Neuronal stem cell (in vitro differentiated cells): Measurements from ENCODE around the gene LPP.

Source experiments
- DNase-seq: peaks from one replicate; pipeline ENCODE4 v3.0.0-alpha.2; 2013; ENCODE audit warnings: low spot score
- H2AFZ ChIP-seq: one replicate; pipeline ENCODE4 v1.6.1; 2013; ENCODE audit warnings: mild to moderate bottlenecking, low read length, inconsistent platforms
- H2AK5ac ChIP-seq: 2 replicates; pipeline ENCODE4 v1.6.1; 2013; ENCODE audit warnings: low read depth, mild to moderate bottlenecking, inconsistent platforms, low read length, moderate library complexity, mixed read lengths
- H2BK120ac ChIP-seq: 2 replicates; pipeline ENCODE4 v1.6.1; 2013; ENCODE audit warnings: low read depth, mild to moderate bottlenecking, inconsistent platforms, low read length, moderate library complexity, mixed read lengths
- H2BK12ac ChIP-seq: one replicate; pipeline ENCODE4 v1.6.1; 2013; ENCODE audit warnings: low read length, inconsistent platforms
- H2BK15ac ChIP-seq: 2 replicates; pipeline ENCODE4 v1.6.1; 2013; ENCODE audit warnings: mild to moderate bottlenecking, low read length, inconsistent platforms, mixed read lengths
- H2BK5ac ChIP-seq: one replicate; pipeline ENCODE4 v1.6.1; 2013; ENCODE audit warnings: inconsistent platforms, mild to moderate bottlenecking, low read length, moderate library complexity
- H3K14ac ChIP-seq: one replicate; pipeline ENCODE4 v1.6.1; 2013; ENCODE audit warnings: low read length, inconsistent platforms
- H3K18ac ChIP-seq: 2 replicates; pipeline ENCODE4 v1.6.1; 2013; ENCODE audit warnings: low read length, inconsistent platforms
- H3K23ac ChIP-seq: 2 replicates; pipeline ENCODE4 v1.6.1; 2013; ENCODE audit warnings: low read depth, mild to moderate bottlenecking, mixed read lengths, low read length, inconsistent platforms; ENCODE audit not compliant: poor library complexity
- H3K27ac ChIP-seq: replicated peaks from 3 replicates; pipeline ENCODE4 v1.5.1; 2013; ENCODE audit warnings: low read length, inconsistent platforms
- H3K27me3 ChIP-seq, 3 experiments: 2 replicates each; pipeline ENCODE4 v1.6.1; 2013; ENCODE audit warnings: low read length in 3 of 3, mild to moderate bottlenecking in 2 of 3, inconsistent platforms in 1 of 3, low read depth in 1 of 3, mixed read lengths in 1 of 3, moderate library complexity in 1 of 3; ENCODE audit not compliant: control insufficient read depth in 3 of 3, insufficient read depth in 3 of 3
- H3K36me3 ChIP-seq, 2 donors: replicated peaks in 1 of 2; 2 replicates each; pipeline ENCODE4 v1.6.1; 2013; ENCODE audit warnings: low read length in 2 of 2; ENCODE audit not compliant: control insufficient read depth in 2 of 2, insufficient read depth in 2 of 2
- H3K4ac ChIP-seq: 2 replicates; pipeline ENCODE4 v1.6.1; 2013; ENCODE audit warnings: inconsistent platforms, mild to moderate bottlenecking, low read length, moderate library complexity
- H3K4me1 ChIP-seq, 2 donors: 1 replicate in 1 of 2; 2 replicates in 1 of 2; pipeline ENCODE4 v1.6.1; 2013; ENCODE audit warnings: low read length in 2 of 2, low read depth in 1 of 2; ENCODE audit not compliant: control insufficient read depth in 2 of 2, insufficient read depth in 1 of 2
- H3K4me2 ChIP-seq: one replicate; pipeline ENCODE4 v1.6.1; 2013; ENCODE audit warnings: mild to moderate bottlenecking, low read length, inconsistent platforms; ENCODE audit not compliant: insufficient read depth, poor library complexity, severe bottlenecking
- H3K4me3 ChIP-seq, 2 donors: 2 replicates each; pipeline ENCODE4 v1.5.1; 2013; ENCODE audit warnings: low read length in 2 of 2, mild to moderate bottlenecking in 2 of 2, inconsistent platforms in 1 of 2, moderate library complexity in 1 of 2
- H3K79me1 ChIP-seq: one replicate; pipeline ENCODE4 v1.6.1; 2013; ENCODE audit warnings: low read depth, mild to moderate bottlenecking, inconsistent platforms, low read length, moderate library complexity
- H3K9ac ChIP-seq: one replicate; pipeline ENCODE4 v1.6.1; 2013; ENCODE audit warnings: mild to moderate bottlenecking, low read depth, low read length, inconsistent platforms; ENCODE audit not compliant: poor library complexity
- H3K9me3 ChIP-seq, 2 donors: replicated peaks in 1 of 2; 2 replicates each; pipeline versions ENCODE3 to v1.6.1; 2013; ENCODE audit warnings: low read length in 2 of 2, mild to moderate bottlenecking in 2 of 2, inconsistent platforms in 1 of 2, low read depth in 1 of 2, mixed read lengths in 1 of 2, moderate library complexity in 1 of 2; ENCODE audit not compliant: control insufficient read depth in 2 of 2, insufficient read depth in 1 of 2
- H4K8ac ChIP-seq: one replicate; pipeline ENCODE4 v1.6.1; 2013; ENCODE audit warnings: low read depth, mild to moderate bottlenecking, inconsistent platforms, low read length, moderate library complexity
- H4K91ac ChIP-seq: one replicate; pipeline ENCODE4 v1.6.1; 2013; ENCODE audit warnings: low read length, low read depth, mild to moderate bottlenecking, inconsistent platforms; ENCODE audit not compliant: poor library complexity
- WGBS, 2 donors: extraction: QIAGEN DNeasy Blood & Tissue Kit; methylation state at CpG; one replicate each; pipeline ENCODE4 v1.1.7; 2013; ENCODE audit warnings: missing lambda C conversion rate in 2 of 2, mixed read lengths in 1 of 2; ENCODE audit not compliant: insufficient read length in 2 of 2, insufficient replicate concordance in 1 of 2; ENCODE audit errors: extremely low coverage in 2 of 2; 5-methylcytosine and 5-hydroxymethylcytosine counted together

Gene LPP

DNA sequence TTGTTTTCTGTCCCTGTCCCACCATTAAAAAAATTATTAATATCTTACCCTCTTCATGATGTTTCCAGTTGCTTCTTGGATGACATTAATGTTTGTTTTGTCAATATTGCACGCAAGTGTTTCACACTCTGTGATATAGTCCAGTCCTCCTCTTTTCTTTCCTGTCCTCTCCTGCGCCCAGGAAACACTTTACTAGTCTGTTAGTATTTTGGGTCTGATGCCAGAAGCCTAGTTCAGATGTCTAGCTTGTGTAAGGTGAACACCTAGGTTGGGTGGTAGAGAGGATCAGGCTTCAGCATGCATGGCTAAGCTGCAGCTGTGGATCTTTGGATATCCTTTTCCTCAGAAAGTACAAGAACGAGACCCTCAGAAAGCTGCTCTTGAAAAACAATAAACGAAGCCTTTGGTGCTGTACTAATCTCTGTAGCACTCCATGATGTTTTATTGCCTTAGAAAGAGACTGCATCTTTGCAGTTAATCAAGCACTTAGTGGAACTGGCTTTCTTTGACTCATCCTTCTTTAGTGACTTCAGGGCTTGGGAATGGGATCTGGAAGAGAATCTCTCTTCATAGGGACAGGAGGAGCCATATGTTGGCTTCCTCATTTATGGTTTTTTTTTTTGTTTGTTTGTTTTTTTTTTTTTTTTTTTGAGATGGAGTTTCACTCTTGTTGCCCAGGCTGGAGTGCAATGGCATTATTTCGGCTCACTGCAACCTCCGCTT lies 253.4 kb downstream of the LPP start:
- Histone ChIP-seq H3K4ac (no peak overlapping the region), H2BK15ac (no peak overlapping the region), H3K4me3 (no peak overlapping the region), H2BK120ac (no peak overlapping the region), H3K4me1 (no peaks in the 10 kb centered on the region), H2BK5ac (no peak overlapping the region), H3K27ac (no peak overlapping the region), H3K9ac (no peak overlapping the region), H3K36me3 (peaks cover 2 to 36% of the 10 kb centered on the region in 2 donors), H2AFZ (no peak overlapping the region), H3K4me2 (no peak overlapping the region), H2AK5ac (no peak overlapping the region), H4K91ac (no peak overlapping the region), H2BK12ac (no peak overlapping the region), H3K23ac (no peak overlapping the region), H4K8ac (no peak overlapping the region), H3K79me1 (no peaks in the 10 kb centered on the region), H3K9me3 (peaks cover 0 to 1% of the 10 kb centered on the region in 2 donors), H3K27me3 (no peaks in the 10 kb centered on the region), H3K14ac (no peak overlapping the region), H3K18ac (no peak overlapping the region)
- WGBS, 2 donors: no CpG with 5 or more reads among the region's 6 CpGs
- DNase-seq: no peak

- Histone ChIP-seq H3K79me1 (no peaks in the 10 kb centered on the region), H3K9me3 (peaks cover 0 to 1% of the 10 kb centered on the region in 2 donors), H3K14ac (no peak overlapping the region), H2AK5ac (no peak overlapping the region), H3K27ac (no peak overlapping the region), H3K27me3 (no peaks in the 10 kb centered on the region), H4K91ac (no peak overlapping the region), H3K4me3 (no peak overlapping the region), H2BK120ac (no peak overlapping the region), H2BK15ac (no peak overlapping the region), H2BK5ac (no peak overlapping the region), H4K8ac (no peak overlapping the region), H3K4me1 (no peaks in the 10 kb centered on the region), H3K4ac (no peak overlapping the region), H3K36me3 (peaks cover 3 to 38% of the 10 kb centered on the region in 2 donors), H2AFZ (no peak overlapping the region), H2BK12ac (no peak overlapping the region), H3K23ac (no peak overlapping the region), H3K9ac (no peak overlapping the region), H3K18ac (no peak overlapping the region), H3K4me2 (no peak overlapping the region)
- no CpG with 5 or more reads among the region's 3 CpGs for WGBS, 2 donors
- DNase-seq: no peak
Observed at GRCh38 chr3:188408831-188409230, 254.9 kb downstream of the LPP start.

GRCh38 chr3:188411750-188412149 lies 257.8 kb downstream of the LPP start:
- Histone ChIP-seq H3K4me3 (no peak overlapping the region), H3K4me1 (peaks cover 0 to 5% of the 10 kb centered on the region in 2 donors), H2AK5ac (no peak overlapping the region), H2BK120ac (no peak overlapping the region), H2BK12ac (no peak overlapping the region), H2BK15ac (no peak overlapping the region), H2BK5ac (no peak overlapping the region), H3K9me3 (no peaks in the 10 kb centered on the region), H3K4ac (no peak overlapping the region), H3K27ac (no peak overlapping the region), H4K8ac (no peak overlapping the region), H3K9ac (no peak overlapping the region), H4K91ac (no peak overlapping the region), H3K79me1 (no peaks in the 10 kb centered on the region), H2AFZ (no peak overlapping the region), H3K14ac (no peak overlapping the region), H3K27me3 (no peaks in the 10 kb centered on the region), H3K18ac (no peak overlapping the region), H3K23ac (no peak overlapping the region), H3K4me2 (no peak overlapping the region), H3K36me3 (peaks cover 1 to 28% of the 10 kb centered on the region in 2 donors)
- no peak for DNase-seq
- WGBS, 2 donors: no CpG with 5 or more reads among the region's 2 CpGs

DNA sequence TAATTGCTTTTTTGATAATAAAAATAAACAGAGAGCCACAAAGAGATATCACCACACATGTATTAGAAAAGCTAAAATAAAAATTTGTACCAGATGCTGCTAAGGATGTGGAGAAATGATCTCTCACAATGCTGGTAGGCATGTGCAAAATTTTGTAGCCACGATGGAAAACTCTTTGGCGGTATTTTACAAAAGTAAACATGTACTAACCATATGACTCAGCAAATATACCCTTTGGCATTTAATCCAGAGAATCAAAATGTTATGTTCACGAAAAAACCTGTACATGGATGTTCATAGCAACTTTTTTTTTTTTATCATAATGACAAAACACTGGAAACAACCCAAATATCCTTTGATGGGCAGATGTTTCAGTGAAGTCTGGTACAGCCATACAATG lies 261.2 kb downstream of the LPP start:
- Histone ChIP-seq H3K14ac (no peak overlapping the region), H2BK120ac (no peak overlapping the region), H2BK12ac (no peak overlapping the region), H3K36me3 (peaks cover 1 to 4% of the 10 kb centered on the region in 2 donors), H3K23ac (no peak overlapping the region), H3K27ac (no peak overlapping the region), H3K4me3 (no peak overlapping the region), H3K27me3 (no peaks in the 10 kb centered on the region), H3K9me3 (peaks cover 0 to 7% of the 10 kb centered on the region in 2 donors), H2AFZ (no peak overlapping the region), H3K4me2 (no peak overlapping the region), H3K79me1 (no peaks in the 10 kb centered on the region), H3K4ac (no peak overlapping the region), H2BK15ac (no peak overlapping the region), H3K9ac (no peak overlapping the region), H4K91ac (no peak overlapping the region), H2AK5ac (no peak overlapping the region), H2BK5ac (no peak overlapping the region), H4K8ac (no peak overlapping the region), H3K18ac (no peak overlapping the region), H3K4me1 (peaks cover 0 to 5% of the 10 kb centered on the region in 2 donors)
- WGBS, 2 donors: no CpG with 5 or more reads among the region's 3 CpGs
- DNase-seq: no peak
